Panc1 (cell line): ENCODE data around the gene NEK5. TPM values are rescaled to one million over a fixed set of nuclear protein-coding genes. Genes with fewer than 3 reads are reported as not detected.

Experiments used
- ATAC-seq: fragments of 200-7000 bp; cut with Tn5 transposase; 2 replicates; pipeline ENCODE4 v1.9.1; 2020; ENCODE audit warnings: mild to moderate bottlenecking, moderate library complexity
- BruUV-seq: library from RNA; stranded (reverse); fragments of 400-500 nt; replicated peaks from 2 replicates; lab custom pipeline; 2021; lab: Mats Ljungman, UMichigan
- CTCF ChIA-PET: fragments of 300-600 bp; sonication (Branson Sonifier 250); formaldehyde crosslinking; loops from one replicate; lab custom pipeline; 2022; ENCODE audit warnings: antibody characterized with exemption; lab: Charles Lee
- POLR2A ChIA-PET: fragments of 300-600 bp; sonication (Branson Sonifier 250); formaldehyde crosslinking; loops from one replicate; lab custom pipeline; 2022; ENCODE audit warnings: antibody characterized with exemption; lab: Charles Lee
- DNase-seq: peaks from one replicate; pipeline ENCODE4 v3.0.0-alpha.2; 2010; ENCODE audit warnings: low read depth, low spot score
- H3K27ac ChIP-seq: 2 replicates; pipeline ENCODE4 v1.5.1; 2011; ENCODE audit warnings: mild to moderate bottlenecking, low read length, inconsistent platforms
- H3K27me3 ChIP-seq: fragments of 200-500 bp; sonication (Bioruptor generic); 2 replicates; pipeline ENCODE4 v1.6.0; 2014; ENCODE audit warnings: low read length, inconsistent platforms; ENCODE audit not compliant: control insufficient read depth, insufficient read depth
- H3K36me3 ChIP-seq: fragments of 200-500 bp; sonication (Bioruptor generic); 2 replicates; pipeline ENCODE4 v1.5.1; 2014; ENCODE audit warnings: inconsistent platforms, mild to moderate bottlenecking, low read length, moderate library complexity; ENCODE audit not compliant: control insufficient read depth, insufficient read depth
- H3K4me1 ChIP-seq: 2 replicates; pipeline ENCODE4 v1.5.1; 2011; ENCODE audit warnings: inconsistent platforms, mild to moderate bottlenecking, low read length, moderate library complexity; ENCODE audit not compliant: control insufficient read depth, insufficient read depth
- H3K4me3 ChIP-seq, 2 experiments: 2 replicates each; pipeline ENCODE4 v1.5.1; 2011 to 2012; ENCODE audit warnings: low read depth in 2 of 2, low read length in 2 of 2, mild to moderate bottlenecking in 2 of 2, inconsistent platforms in 1 of 2, moderate library complexity in 1 of 2
- H3K9me3 ChIP-seq: fragments of 200-500 bp; sonication (Bioruptor generic); 2 replicates; pipeline ENCODE4 v1.5.1; 2014; ENCODE audit warnings: low read depth, mild to moderate bottlenecking, inconsistent platforms, low read length, moderate library complexity; ENCODE audit not compliant: control insufficient read depth, insufficient read depth
- CTCF ChIP-seq: fragments of 450-650 bp; IDR thresholded peaks from 2 replicates; pipeline ENCODE4 v1.5.1; 2017; ENCODE audit warnings: mild to moderate bottlenecking
- POLR2AphosphoS5 ChIP-seq: IDR thresholded peaks from 2 replicates; pipeline ENCODE4 v1.6.1; 2012; ENCODE audit warnings: mild to moderate bottlenecking, low read depth, low read length, moderate library complexity
- SIN3A ChIP-seq: IDR thresholded peaks from 2 replicates; pipeline ENCODE4 v1.6.1; 2012; ENCODE audit warnings: low read depth, mild to moderate bottlenecking, low read length, moderate library complexity, borderline replicate concordance; ENCODE audit not compliant: insufficient read depth
- TCF7L2 ChIP-seq: IDR thresholded peaks from 2 replicates; pipeline ENCODE4 v1.6.1; 2011; ENCODE audit warnings: mild to moderate bottlenecking, low read depth, low read length, inconsistent platforms
- in situ Hi-C: cut with HindIII; loops from 2 replicates; pipeline ENCODE4 v1.10.0; 2016; ENCODE audit warnings: low sequenced_read_pairs, low pct_unique_long_range_greater_than_20kb
- intact Hi-C: fragments of 100-400 bp; cut with micrococcal nuclease; formaldehyde crosslinking; loops from one replicate; pipeline ENCODE4 v1.10.0; 2022; ENCODE audit not compliant: unreplicated experiment
- total RNA-seq: library from RNA; stranded (reverse); gene quantifications from one replicate; pipeline ENCODE4 v1.2.1, GENCODE V29; 2021; ENCODE audit not compliant: unreplicated experiment
- TF ChIP-seq, protein P1 (sequence below), 2 experiments: IDR thresholded peaks; 2 replicates each; pipeline ENCODE4 v1.6.1; 2011 to 2012; ENCODE audit warnings: low read depth in 2 of 2, control low read depth in 1 of 2, low read length in 1 of 2, mild to moderate bottlenecking in 1 of 2, moderate library complexity in 1 of 2; ENCODE audit not compliant: insufficient read depth in 1 of 2

NEK5 gene
- total RNA-seq, 1 experiment from 2014 or later = 0.08 TPM

GRCh38 chr13:52136763-52137162, 7.9 kb upstream of the NEK5 start:
- CTCF ChIA-PET = interaction anchor here (0.7 kb wide), 1 partner anchor 207 kb away, joined by 3 read pairs; no protein-coding TSS in a partner anchor
- DNase-seq (no peak), ATAC-seq (no peak)
- Histone ChIP-seq H3K36me3 (no peaks in the 10 kb centered on the region), H3K4me1 (no peaks in the 10 kb centered on the region), H3K9me3 (no peaks in the 10 kb centered on the region), H3K4me3 (no peak overlapping the region), H3K27ac (no peak overlapping the region), H3K27me3 (no peaks in the 10 kb centered on the region)
- POLR2A ChIA-PET = no interaction called here
- BruUV-seq = no TSS peak
- no peak for TF ChIP-seq POLR2AphosphoS5
- no peak for TF ChIP-seq CTCF
- TF ChIP-seq, protein P1, sequence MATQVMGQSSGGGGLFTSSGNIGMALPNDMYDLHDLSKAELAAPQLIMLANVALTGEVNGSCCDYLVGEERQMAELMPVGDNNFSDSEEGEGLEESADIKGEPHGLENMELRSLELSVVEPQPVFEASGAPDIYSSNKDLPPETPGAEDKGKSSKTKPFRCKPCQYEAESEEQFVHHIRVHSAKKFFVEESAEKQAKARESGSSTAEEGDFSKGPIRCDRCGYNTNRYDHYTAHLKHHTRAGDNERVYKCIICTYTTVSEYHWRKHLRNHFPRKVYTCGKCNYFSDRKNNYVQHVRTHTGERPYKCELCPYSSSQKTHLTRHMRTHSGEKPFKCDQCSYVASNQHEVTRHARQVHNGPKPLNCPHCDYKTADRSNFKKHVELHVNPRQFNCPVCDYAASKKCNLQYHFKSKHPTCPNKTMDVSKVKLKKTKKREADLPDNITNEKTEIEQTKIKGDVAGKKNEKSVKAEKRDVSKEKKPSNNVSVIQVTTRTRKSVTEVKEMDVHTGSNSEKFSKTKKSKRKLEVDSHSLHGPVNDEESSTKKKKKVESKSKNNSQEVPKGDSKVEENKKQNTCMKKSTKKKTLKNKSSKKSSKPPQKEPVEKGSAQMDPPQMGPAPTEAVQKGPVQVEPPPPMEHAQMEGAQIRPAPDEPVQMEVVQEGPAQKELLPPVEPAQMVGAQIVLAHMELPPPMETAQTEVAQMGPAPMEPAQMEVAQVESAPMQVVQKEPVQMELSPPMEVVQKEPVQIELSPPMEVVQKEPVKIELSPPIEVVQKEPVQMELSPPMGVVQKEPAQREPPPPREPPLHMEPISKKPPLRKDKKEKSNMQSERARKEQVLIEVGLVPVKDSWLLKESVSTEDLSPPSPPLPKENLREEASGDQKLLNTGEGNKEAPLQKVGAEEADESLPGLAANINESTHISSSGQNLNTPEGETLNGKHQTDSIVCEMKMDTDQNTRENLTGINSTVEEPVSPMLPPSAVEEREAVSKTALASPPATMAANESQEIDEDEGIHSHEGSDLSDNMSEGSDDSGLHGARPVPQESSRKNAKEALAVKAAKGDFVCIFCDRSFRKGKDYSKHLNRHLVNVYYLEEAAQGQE (IDR thresholded peaks at IDR 0.05; ENCODE audit: insufficient read depth in 1 of 2, low read depth in 2 of 2, low read length in 1 of 2) = no peak
- TF ChIP-seq SIN3A = no peak
- TF ChIP-seq TCF7L2 = no peak
- in situ Hi-C loops (no loop called here), intact Hi-C loops (no loop called here)

DNA sequence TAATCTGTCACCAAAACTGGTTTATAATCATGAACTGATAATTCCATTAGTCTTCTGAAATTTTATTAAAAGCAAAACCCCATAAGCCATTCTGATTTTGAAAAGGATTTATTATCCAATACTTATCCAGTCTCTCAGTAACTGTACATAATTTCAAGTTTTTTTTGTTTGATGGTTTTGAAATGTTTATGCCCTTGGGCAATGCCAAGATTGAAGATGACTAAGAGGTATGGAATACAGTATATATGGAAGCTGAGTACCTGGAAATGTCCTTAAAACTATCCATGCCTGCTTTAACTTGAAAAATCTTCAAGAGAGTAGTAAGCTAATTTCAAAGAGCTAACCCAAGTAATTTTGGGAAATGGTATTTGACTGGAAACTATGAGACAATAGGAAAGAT, 1.8 kb upstream of the NEK5 start:
- Histone ChIP-seq H3K36me3 (peaks cover 2% of the 10 kb centered on the region; the same call in 1 of the 2 replicates), H3K9me3 (no peaks in the 10 kb centered on the region), H3K4me3 (no peak overlapping the region), H3K27me3 (no peaks in the 10 kb centered on the region), H3K4me1 (peaks cover 7% of the 10 kb centered on the region; the same call in 1 of the 2 replicates), H3K27ac (no peak overlapping the region)
- TF ChIP-seq CTCF = no peak
- no peak for TF ChIP-seq POLR2AphosphoS5
- TF ChIP-seq, protein P1 (IDR thresholded peaks at IDR 0.05; ENCODE audit: insufficient read depth in 1 of 2, low read depth in 2 of 2, low read length in 1 of 2) = no peak
- TF ChIP-seq SIN3A = no peak
- TF ChIP-seq TCF7L2 = no peak
- intact Hi-C loops (no loop called here), in situ Hi-C loops (no loop called here)
- ChIA-PET CTCF (no interaction called here), POLR2A (no interaction called here)
- no TSS peak for BruUV-seq
- no peak for DNase-seq
- no peak for ATAC-seq
